Nephron (organoid): ENCODE results near the gene PPT1.

Experiments used
- H3K27ac Mint-ChIP-seq, 3 experiments: 2 replicates each; pipeline ENCODE4 v1.8.0; 2020; ENCODE audit warnings: mixed read lengths in 3 of 3, mild to moderate bottlenecking in 2 of 3, moderate library complexity in 1 of 3
- H3K27me3 Mint-ChIP-seq: 2 replicates; pipeline ENCODE4 v1.8.0; 2021; ENCODE audit warnings: low read depth, mild to moderate bottlenecking, moderate library complexity, mixed read lengths
- H3K36me3 Mint-ChIP-seq: 2 replicates; pipeline ENCODE4 v1.8.0; 2020; ENCODE audit warnings: low read depth, mixed read lengths
- H3K4me1 Mint-ChIP-seq: 2 replicates; pipeline ENCODE4 v1.8.0; 2020; ENCODE audit warnings: mixed read lengths
- H3K4me3 Mint-ChIP-seq, 3 experiments: 2 replicates each; pipeline ENCODE4 v1.8.0; 2020; ENCODE audit warnings: mild to moderate bottlenecking in 3 of 3, mixed read lengths in 3 of 3, moderate library complexity in 2 of 3
- H3K9me3 Mint-ChIP-seq: 2 replicates; pipeline ENCODE4 v1.8.0; 2020; ENCODE audit warnings: mixed read lengths
- CTCF ChIP-seq, 3 experiments: fragments of 200-600 bp; sonication (generic); IDR thresholded peaks; one replicate each; pipeline ENCODE4 v1.5.0; 2021; ENCODE audit warnings: antibody characterized with exemption in 3 of 3; ENCODE audit not compliant: unreplicated experiment in 3 of 3

PPT1 gene

GRCh38 chr1:40076895-40077312 is 20.1 kb downstream of the PPT1 start:
- no peak overlapping the region for H3K4me3 Mint-ChIP-seq
- TF ChIP-seq CTCF (IDR thresholded peaks at IDR 0.05; ENCODE audit: unreplicated experiment in 3 of 3) = no peak
- no peak overlapping the region for H3K27ac Mint-ChIP-seq
- no peaks in the 10 kb centered on the region for H3K27me3 Mint-ChIP-seq
- peaks cover 48% of the 10 kb centered on the region for H3K36me3 Mint-ChIP-seq
- no peaks in the 10 kb centered on the region for H3K4me1 Mint-ChIP-seq
- H3K9me3 Mint-ChIP-seq = no peaks in the 10 kb centered on the region

GRCh38 chr1:40075266-40075665 is 21.8 kb downstream of the PPT1 start:
- Mint-ChIP-seq H3K36me3 (peaks cover 55% of the 10 kb centered on the region), H3K9me3 (no peaks in the 10 kb centered on the region), H3K4me3 (no peak overlapping the region), H3K27ac (no peak overlapping the region), H3K4me1 (no peaks in the 10 kb centered on the region), H3K27me3 (no peaks in the 10 kb centered on the region)
- TF ChIP-seq CTCF (IDR thresholded peaks at IDR 0.05; ENCODE audit: unreplicated experiment in 3 of 3) = no peak

GRCh38 chr1:40073062-40073461 is 24.0 kb downstream of the PPT1 start:
- no peak for TF ChIP-seq CTCF (IDR thresholded peaks at IDR 0.05; ENCODE audit: unreplicated experiment in 3 of 3)
- H3K27me3 Mint-ChIP-seq = no peaks in the 10 kb centered on the region
- no peak overlapping the region for H3K27ac Mint-ChIP-seq
- H3K9me3 Mint-ChIP-seq = no peaks in the 10 kb centered on the region
- H3K4me1 Mint-ChIP-seq = no peaks in the 10 kb centered on the region
- H3K36me3 Mint-ChIP-seq = peaks cover 60% of the 10 kb centered on the region
- no peak overlapping the region for H3K4me3 Mint-ChIP-seq

- TF ChIP-seq CTCF (IDR thresholded peaks at IDR 0.05; ENCODE audit: unreplicated experiment in 3 of 3) = no peak
- H3K4me3 Mint-ChIP-seq = no peak overlapping the region
- no peak overlapping the region for H3K27ac Mint-ChIP-seq
- H3K4me1 Mint-ChIP-seq = no peaks in the 10 kb centered on the region
- peaks cover 62% of the 10 kb centered on the region for H3K36me3 Mint-ChIP-seq
- no peaks in the 10 kb centered on the region for H3K9me3 Mint-ChIP-seq
- H3K27me3 Mint-ChIP-seq = no peaks in the 10 kb centered on the region
Observed at GRCh38 chr1:40072142-40072541, 24.9 kb downstream of the PPT1 start.

- H3K4me1 Mint-ChIP-seq = no peaks in the 10 kb centered on the region
- no peak for TF ChIP-seq CTCF (IDR thresholded peaks at IDR 0.05; ENCODE audit: unreplicated experiment in 3 of 3)
- H3K27ac Mint-ChIP-seq = no peak overlapping the region
- peaks cover 86% of the 10 kb centered on the region for H3K36me3 Mint-ChIP-seq
- no peaks in the 10 kb centered on the region for H3K9me3 Mint-ChIP-seq
- H3K4me3 Mint-ChIP-seq = no peak overlapping the region
- H3K27me3 Mint-ChIP-seq = no peaks in the 10 kb centered on the region
Observed at GRCh38 chr1:40067851-40068250, 29.2 kb downstream of the PPT1 start.

- H3K9me3 Mint-ChIP-seq = no peaks in the 10 kb centered on the region
- no peaks in the 10 kb centered on the region for H3K4me1 Mint-ChIP-seq
- H3K36me3 Mint-ChIP-seq = peaks cover 84% of the 10 kb centered on the region
- H3K27ac Mint-ChIP-seq = no peak overlapping the region
- no peak overlapping the region for H3K4me3 Mint-ChIP-seq
- H3K27me3 Mint-ChIP-seq = no peaks in the 10 kb centered on the region
- TF ChIP-seq CTCF (IDR thresholded peaks at IDR 0.05; ENCODE audit: unreplicated experiment in 3 of 3) = no peak
Observed at GRCh38 chr1:40067023-40067422, 30.0 kb downstream of the PPT1 start.
